ENCODE data around the gene NDOR1. TPM values are rescaled to one million over a fixed set of nuclear protein-coding genes. Genes with fewer than 3 reads are reported as not detected.

Gene NDOR1
- total and polyA plus RNA-seq, 12 donors: 4.6 to 10.6 (median 5.6) TPM

GRCh38 chr9:137179761-137180160, 25.7 kb upstream of the NDOR1 start:
- DNase-seq (no peak), ATAC-seq (no peak)
- Histone ChIP-seq H3K36me3 (peaks cover 4 to 75% (median 43%) of the 10 kb centered on the region in 9 donors), H3K4me1 (peaks cover 0 to 4% (median 0%) of the 10 kb centered on the region in 9 donors), H3K4me3 (no peak overlapping the region), H3K9me3 (no peaks in the 10 kb centered on the region), H3K27ac (no peak overlapping the region), H3K27me3 (peaks cover 0 to 10% (median 0%) of the 10 kb centered on the region in 7 donors)
- no peak for TF ChIP-seq CTCF (IDR thresholded peaks at IDR 0.05)
- intact Hi-C loops (cut with DNase I): loop anchor here in 3 of 10 donors (5.0 to 10.0 kb wide), 2 partner anchors 37 to 45 kb away; partner anchors contain the start of gene GRIN1 (in 2 of the 3)
- 91 to 99% methylated on average over 17 of the region's 17 CpGs for WGBS, 2 donors

- H3K4me3 ChIP-seq: no peak overlapping the region
- 94 to 95% methylated on average over 20 of the region's 20 CpGs for WGBS, 2 donors
- H3K27me3 ChIP-seq: peaks cover 0 to 2% (median 0%) of the 10 kb centered on the region in 7 donors
- H3K36me3 ChIP-seq: peaks cover 4 to 82% (median 45%) of the 10 kb centered on the region in 9 donors
- no peak for TF ChIP-seq CTCF (IDR thresholded peaks at IDR 0.05)
- ATAC-seq: no peak
- no peaks in the 10 kb centered on the region for H3K9me3 ChIP-seq
- peaks cover 0 to 6% (median 0%) of the 10 kb centered on the region in 9 donors for H3K4me1 ChIP-seq
- DNase-seq: no peak
- no peak overlapping the region for H3K27ac ChIP-seq
- intact Hi-C loops (cut with DNase I): loop anchor here in 2 of 10 donors (10.0 kb wide), 1 partner anchor 46 kb away; the partner anchor contains the start of gene GRIN1 (in 2 of the 2)
Measured at GRCh38 chr9:137180491-137180890, 25.0 kb upstream of the NDOR1 start.

GRCh38 chr9:137181680-137182079, 23.8 kb upstream of the NDOR1 start:
- no peaks in the 10 kb centered on the region for H3K27me3 ChIP-seq
- H3K36me3 ChIP-seq: peaks cover 4 to 92% (median 49%) of the 10 kb centered on the region in 9 donors
- ATAC-seq (no peak), DNase-seq (no peak)
- intact Hi-C loops (cut with DNase I): loop anchor here in 2 of 10 donors (10.0 kb wide), 1 partner anchor 47 kb away; the partner anchor contains the start of gene GRIN1 (in 2 of the 2)
- no peaks in the 10 kb centered on the region for H3K9me3 ChIP-seq
- no peak for TF ChIP-seq CTCF (IDR thresholded peaks at IDR 0.05)
- no peak overlapping the region for H3K27ac ChIP-seq
- H3K4me3 ChIP-seq: no peak overlapping the region
- 94 to 95% methylated on average over 22 of the region's 22 CpGs for WGBS, 2 donors
- peaks cover 4 to 18% (median 9%) of the 10 kb centered on the region in 9 donors for H3K4me1 ChIP-seq

GRCh38 chr9:137182836-137183235, 22.7 kb upstream of the NDOR1 start:
- H3K9me3 ChIP-seq: no peaks in the 10 kb centered on the region
- H3K36me3 ChIP-seq: peaks cover 4 to 90% (median 49%) of the 10 kb centered on the region in 9 donors
- WGBS, 2 donors: 89 to 94% methylated on average over 12 to 17 of the region's 17 CpGs
- DNase-seq: no peak
- H3K4me1 ChIP-seq: peaks cover 14 to 29% (median 21%) of the 10 kb centered on the region in 9 donors
- no peak for TF ChIP-seq CTCF (IDR thresholded peaks at IDR 0.05)
- no peak overlapping the region for H3K27ac ChIP-seq
- H3K4me3 ChIP-seq: no peak overlapping the region
- intact Hi-C loops (cut with DNase I): loop anchor here in 2 of 10 donors (10.0 kb wide), 1 partner anchor 48 kb away; the partner anchor contains the start of gene GRIN1 (in 2 of the 2)
- no peaks in the 10 kb centered on the region for H3K27me3 ChIP-seq
- ATAC-seq: no peak
